ENCODE results near the gene PSMA6. TPM values are rescaled to one million over a fixed set of nuclear protein-coding genes. Genes with fewer than 3 reads are reported as not detected.

PSMA6 gene
- total and polyA plus RNA-seq, 10 of the 15 experiments (the other 5 are each of a cell fraction or from before 2014, with no cell fraction given): 267 to 1,363 (median 402) TPM

DNA sequence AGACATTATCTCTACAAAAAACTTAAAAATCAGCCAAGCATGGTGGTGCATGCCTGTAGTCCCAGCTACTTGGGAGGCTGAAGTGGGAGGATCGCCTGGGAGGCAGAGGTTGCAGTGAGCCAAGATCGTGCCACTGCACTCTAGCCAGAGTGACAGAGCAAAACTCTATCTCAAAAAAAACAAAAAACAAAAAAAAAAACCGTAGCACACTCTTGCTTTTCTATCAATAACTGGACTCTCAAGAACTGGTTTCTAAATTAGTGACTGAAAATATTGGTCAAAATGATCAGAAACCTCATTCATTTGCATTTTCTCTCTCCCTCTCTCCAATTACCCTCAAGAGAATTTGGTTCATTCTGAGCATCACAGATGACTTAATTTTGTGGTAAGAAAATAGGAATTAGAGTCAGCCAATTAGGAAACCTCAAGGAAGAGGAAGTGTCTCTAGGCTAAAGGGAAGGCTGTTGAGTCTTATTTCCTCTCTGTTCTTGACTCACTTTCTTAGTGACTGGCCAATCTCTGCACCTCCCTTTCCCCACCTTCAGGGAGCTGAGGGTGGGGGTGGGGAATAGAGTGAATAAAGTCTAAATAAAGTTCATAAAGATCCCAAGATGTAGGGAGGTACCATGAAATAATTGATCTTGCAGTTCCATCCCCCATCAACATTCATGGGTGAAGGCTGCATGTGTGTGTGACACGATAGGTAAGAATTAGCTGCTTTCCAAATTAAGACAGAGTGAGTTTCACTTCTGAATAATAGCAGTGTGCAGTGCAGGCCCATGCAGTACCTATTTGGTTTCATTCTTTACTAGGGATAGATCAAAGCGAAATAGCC, 6.8 kb upstream of the PSMA6 start (continued):
- TF ChIP-seq ATF2 (IDR thresholded peaks at IDR 0.05; ENCODE audit: low read length) (peak; percentile 96), ZBED1 (IDR thresholded peaks at IDR 0.05; ENCODE audit: borderline replicate concordance) (peak; percentile 71), POU2F2 (IDR thresholded peaks at IDR 0.05; ENCODE audit: borderline replicate concordance, low read depth, low read length) (peak; percentile 96), RUNX3 (IDR thresholded peaks at IDR 0.05; ENCODE audit: low read length) (peak; percentile 99), HDGF (IDR thresholded peaks at IDR 0.05) (no peak), FOXM1 (IDR thresholded peaks at IDR 0.05; ENCODE audit: low read depth, low read length) (peak; percentile 88), RELB (IDR thresholded peaks at IDR 0.05; ENCODE audit: low read depth) (peak; percentile 93), ZNF592 (IDR thresholded peaks at IDR 0.05) (no peak), JUND (IDR thresholded peaks at IDR 0.05; ENCODE audit: low read depth, low read length) (peak; percentile 11; the same call in 1 of the 2 replicates), KDM1A (IDR thresholded peaks at IDR 0.05; ENCODE audit: borderline replicate concordance) (no peak), TAF1 (IDR thresholded peaks at IDR 0.05; ENCODE audit: borderline replicate concordance, low read depth, low read length) (0 out of 2 replicates have a peak, but pooled peaks have one; percentile 37), MTA3 (IDR thresholded peaks at IDR 0.05; ENCODE audit: borderline replicate concordance, low read length) (peak; percentile 88), ETV6 (conservative IDR thresholded peaks at IDR 0.05 in 1 of 2, IDR thresholded peaks at IDR 0.05 in 1 of 2; ENCODE audit: borderline replicate concordance in 1 of 2, low read depth in 1 of 2) (peak; percentile 62 to 100; a peak in 3 of 4 replicates), MYC (IDR thresholded peaks at IDR 0.05; ENCODE audit: insufficient read depth, insufficient read length, insufficient replicate concordance, low read length, severe bottlenecking) (no peak)
- TF ChIP-seq, protein P1, sequence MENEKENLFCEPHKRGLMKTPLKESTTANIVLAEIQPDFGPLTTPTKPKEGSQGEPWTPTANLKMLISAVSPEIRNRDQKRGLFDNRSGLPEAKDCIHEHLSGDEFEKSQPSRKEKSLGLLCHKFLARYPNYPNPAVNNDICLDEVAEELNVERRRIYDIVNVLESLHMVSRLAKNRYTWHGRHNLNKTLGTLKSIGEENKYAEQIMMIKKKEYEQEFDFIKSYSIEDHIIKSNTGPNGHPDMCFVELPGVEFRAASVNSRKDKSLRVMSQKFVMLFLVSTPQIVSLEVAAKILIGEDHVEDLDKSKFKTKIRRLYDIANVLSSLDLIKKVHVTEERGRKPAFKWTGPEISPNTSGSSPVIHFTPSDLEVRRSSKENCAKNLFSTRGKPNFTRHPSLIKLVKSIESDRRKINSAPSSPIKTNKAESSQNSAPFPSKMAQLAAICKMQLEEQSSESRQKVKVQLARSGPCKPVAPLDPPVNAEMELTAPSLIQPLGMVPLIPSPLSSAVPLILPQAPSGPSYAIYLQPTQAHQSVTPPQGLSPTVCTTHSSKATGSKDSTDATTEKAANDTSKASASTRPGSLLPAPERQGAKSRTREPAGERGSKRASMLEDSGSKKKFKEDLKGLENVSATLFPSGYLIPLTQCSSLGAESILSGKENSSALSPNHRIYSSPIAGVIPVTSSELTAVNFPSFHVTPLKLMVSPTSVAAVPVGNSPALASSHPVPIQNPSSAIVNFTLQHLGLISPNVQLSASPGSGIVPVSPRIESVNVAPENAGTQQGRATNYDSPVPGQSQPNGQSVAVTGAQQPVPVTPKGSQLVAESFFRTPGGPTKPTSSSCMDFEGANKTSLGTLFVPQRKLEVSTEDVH (IDR thresholded peaks at IDR 0.05; ENCODE audit: low read depth, partially characterized antibody): no peak
- TF ChIP-seq, protein P2, sequence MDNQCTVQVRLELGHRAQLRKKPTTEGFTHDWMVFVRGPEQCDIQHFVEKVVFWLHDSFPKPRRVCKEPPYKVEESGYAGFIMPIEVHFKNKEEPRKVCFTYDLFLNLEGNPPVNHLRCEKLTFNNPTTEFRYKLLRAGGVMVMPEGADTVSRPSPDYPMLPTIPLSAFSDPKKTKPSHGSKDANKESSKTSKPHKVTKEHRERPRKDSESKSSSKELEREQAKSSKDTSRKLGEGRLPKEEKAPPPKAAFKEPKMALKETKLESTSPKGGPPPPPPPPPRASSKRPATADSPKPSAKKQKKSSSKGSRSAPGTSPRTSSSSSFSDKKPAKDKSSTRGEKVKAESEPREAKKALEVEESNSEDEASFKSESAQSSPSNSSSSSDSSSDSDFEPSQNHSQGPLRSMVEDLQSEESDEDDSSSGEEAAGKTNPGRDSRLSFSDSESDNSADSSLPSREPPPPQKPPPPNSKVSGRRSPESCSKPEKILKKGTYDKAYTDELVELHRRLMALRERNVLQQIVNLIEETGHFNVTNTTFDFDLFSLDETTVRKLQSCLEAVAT (IDR thresholded peaks at IDR 0.05): peak; percentile 82

All from GM12878 (cell line).